ENCODE data around the gene MICB.

Gene MICB

DNA sequence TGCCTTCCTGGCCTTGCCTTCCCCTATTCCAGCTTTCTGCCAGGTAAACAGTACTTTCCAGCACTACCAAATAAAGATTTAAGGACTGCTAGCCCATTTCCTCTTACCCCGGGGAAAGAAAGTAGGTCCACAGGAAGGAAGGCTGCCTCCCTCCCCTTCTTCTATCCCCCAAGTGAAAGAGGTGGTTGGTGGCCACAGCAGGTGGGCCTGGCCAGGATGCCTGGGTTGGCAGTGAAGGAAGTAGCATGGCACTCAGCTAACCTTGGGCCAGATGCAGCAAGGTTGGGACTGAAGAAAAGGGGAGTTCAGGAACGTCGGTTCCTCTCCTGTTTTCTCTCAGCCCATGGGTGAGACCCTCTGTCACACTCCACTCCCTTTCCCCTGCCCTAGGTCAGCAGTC lies 58.4 kb downstream of the MICB start:
- no peak for ATAC-seq
- H3K36me3 Mint-ChIP-seq: peaks cover 56% of the 10 kb centered on the region
- H3K4me3 Mint-ChIP-seq: peak overlapping the region; percentile 32
- H3K4me1 Mint-ChIP-seq: peaks cover 53% of the 10 kb centered on the region
- H3K9me3 Mint-ChIP-seq: no peaks in the 10 kb centered on the region
- no peak for DNase-seq (ENCODE audit: low spot score in 2 of 2)
- peak overlapping the region; percentile 81 for H3K27ac Mint-ChIP-seq

DNA sequence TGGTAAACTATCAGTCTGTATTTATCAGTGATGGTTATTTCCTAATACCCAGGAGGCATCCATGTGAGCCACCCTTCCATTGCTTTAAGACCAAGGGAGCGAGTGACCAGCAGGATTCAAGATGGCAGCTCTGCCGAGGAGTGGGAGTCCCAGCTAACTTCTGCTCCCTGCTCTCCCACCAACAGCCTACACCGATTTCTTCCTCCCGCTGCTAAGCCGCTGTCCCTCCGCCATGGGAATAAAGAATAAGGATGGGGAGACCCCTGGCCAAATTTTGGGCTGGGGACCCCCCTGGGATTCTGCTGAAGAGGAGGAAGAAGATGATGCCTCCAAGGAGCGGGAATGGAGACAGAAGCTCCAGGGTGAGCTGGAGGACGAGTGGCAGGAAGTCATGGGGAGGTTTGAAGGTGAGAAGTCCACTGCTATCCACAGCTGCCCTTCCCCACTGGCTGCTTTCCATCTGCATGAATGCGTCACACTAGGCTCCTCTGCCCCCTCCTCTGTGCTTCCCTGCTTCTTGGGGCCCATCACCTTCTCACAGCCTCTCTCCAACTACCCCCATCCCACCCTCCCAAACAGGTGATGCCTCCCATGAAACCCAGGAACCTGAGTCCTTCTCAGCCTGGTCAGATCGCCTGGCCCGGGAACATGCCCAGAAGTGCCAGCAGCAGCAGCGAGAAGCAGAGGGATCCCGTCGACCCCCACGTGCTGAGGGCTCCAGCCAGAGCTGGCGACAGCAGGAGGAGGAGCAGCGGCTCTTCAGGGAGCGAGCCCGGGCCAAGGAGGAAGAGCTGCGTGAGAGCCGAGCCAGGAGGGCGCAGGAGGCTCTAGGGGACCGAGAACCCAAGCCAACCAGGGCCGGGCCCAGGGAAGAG lies 59.7 kb downstream of the MICB start:
- Mint-ChIP-seq H3K36me3 (peaks cover 62% of the 10 kb centered on the region), H3K9me3 (no peaks in the 10 kb centered on the region), H3K4me1 (peaks cover 60% of the 10 kb centered on the region), H3K4me3 (peak overlapping the region; percentile 79), H3K27ac (peak overlapping the region; percentile 96)
- DNase-seq (ENCODE audit: low spot score in 2 of 2): no peak
- ATAC-seq: no peak

DNA sequence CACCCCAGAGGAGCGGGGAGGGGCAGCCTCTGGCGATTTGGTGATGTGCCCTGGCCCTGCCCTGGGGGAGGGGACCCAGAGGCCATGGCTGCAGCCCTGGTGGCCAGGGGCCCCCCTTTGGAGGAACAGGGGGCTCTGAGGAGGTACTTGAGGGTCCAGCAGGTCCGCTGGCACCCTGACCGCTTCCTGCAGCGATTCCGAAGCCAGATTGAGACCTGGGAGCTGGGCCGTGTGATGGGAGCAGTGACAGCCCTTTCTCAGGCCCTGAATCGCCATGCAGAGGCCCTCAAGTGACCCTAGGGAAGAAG lies 60.3 kb downstream of the MICB start:
- no peak for DNase-seq (ENCODE audit: low spot score in 2 of 2)
- peak overlapping the region; percentile 96 for H3K27ac Mint-ChIP-seq
- peaks cover 62% of the 10 kb centered on the region for H3K36me3 Mint-ChIP-seq
- H3K4me3 Mint-ChIP-seq: peak overlapping the region; percentile 79
- ATAC-seq: no peak
- no peaks in the 10 kb centered on the region for H3K9me3 Mint-ChIP-seq
- peaks cover 66% of the 10 kb centered on the region for H3K4me1 Mint-ChIP-seq

DNA sequence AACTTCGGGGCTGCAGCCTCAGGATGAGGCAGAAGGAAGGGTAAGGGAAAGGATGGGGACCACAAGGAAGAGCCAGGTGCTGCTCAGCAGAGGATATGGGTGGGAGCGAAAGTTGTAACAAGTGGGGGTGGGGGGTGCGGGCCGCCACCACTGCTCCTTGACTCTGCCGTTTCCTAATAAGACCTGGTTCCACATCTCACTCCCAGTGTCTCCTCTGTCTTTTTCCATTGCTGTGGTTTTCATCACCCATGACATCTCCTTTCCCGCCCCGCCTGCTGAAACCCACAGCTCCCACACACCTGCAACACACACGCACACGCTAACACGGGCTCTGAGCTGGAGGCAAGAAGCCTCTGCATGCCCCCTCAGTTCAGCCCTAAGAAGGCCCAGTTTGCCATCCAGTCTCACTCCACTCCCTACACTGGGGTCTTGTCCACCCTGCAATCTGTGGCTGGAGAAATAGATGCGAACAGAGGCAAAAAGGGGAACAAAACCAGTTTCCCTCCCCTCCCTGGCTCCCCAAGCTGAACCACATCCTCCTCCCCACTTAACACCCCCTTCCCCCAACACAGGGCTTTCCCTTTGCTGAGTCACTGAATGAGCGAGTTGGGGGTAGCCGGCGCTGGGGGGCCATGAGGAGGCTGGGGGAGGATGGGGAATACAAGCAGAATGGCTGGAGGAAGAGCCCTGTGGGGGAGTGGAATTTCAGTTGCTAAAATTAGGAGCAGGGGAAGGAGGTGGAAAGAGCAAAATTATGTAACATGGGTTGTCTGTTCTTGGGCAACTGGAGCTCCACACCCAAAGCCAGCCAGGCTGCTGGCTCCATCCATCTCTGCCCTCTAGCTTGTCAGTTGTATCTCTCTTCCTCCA lies 60.9 kb downstream of the MICB start:
- peak; percentile 66 for ATAC-seq
- DNase-seq (ENCODE audit: low spot score in 2 of 2): peak in 1 of 2 donors; percentile 82
- Mint-ChIP-seq H3K36me3 (peaks cover 66% of the 10 kb centered on the region), H3K4me3 (peak overlapping the region; percentile 79), H3K27ac (peak overlapping the region; percentile 96), H3K9me3 (no peaks in the 10 kb centered on the region), H3K4me1 (peaks cover 71% of the 10 kb centered on the region)

DNA sequence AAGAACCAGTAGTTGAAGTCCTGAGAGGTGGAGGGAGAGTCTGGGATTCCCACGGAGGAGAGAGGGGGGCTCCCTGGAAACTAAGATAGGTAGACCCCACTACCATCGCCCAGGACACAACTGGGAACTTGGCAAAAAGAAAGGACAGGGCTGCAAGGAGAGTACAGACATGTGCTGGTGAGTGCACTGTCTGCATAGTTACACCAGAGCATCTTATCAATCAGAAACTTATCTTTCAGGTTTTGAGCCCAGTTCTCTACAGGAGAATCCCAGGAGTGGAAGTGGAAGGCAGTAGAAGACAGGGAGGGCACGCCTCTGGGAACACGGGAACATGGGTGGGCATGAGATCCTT lies 61.6 kb downstream of the MICB start:
- no peak for DNase-seq (ENCODE audit: low spot score in 2 of 2)
- no peaks in the 10 kb centered on the region for H3K9me3 Mint-ChIP-seq
- H3K4me1 Mint-ChIP-seq: peaks cover 76% of the 10 kb centered on the region

DNA sequence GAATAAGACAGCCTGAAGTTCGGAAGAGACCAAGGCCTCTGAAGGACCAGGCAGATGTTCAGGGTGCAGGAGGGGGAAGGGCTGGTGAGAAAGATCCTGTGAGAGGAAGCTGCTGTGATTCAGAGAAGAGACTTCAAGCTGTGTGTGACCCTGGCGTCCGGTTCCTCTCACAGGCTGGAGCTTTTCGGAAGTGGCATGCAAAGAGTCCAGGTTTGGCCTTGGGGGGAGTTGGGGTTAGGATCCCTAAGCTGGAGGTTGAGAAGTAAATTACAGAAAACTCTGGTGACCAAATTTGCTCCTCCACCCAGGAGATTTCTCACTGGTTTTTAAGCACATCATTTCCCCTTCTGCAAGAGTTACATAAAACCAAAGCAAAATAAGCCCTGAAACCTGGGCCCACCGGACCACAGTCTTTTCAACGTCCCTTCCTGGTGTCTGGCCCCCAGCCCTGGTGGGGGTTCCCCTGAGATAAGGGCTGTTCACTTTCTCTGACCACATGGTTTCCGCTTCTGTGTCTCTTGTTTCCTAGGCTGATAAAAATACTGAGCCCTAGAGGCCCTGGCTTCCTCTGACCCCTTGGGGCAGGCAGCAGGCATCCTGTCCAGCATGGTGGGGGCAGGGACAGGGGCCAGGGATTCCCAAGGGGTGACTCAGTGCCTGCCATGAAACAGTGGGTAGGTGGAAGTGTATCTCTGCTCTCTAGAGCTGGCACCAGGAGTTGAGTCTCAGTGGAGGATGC lies 62.2 kb downstream of the MICB start:
- ATAC-seq: peak; percentile 77
- peaks cover 81% of the 10 kb centered on the region for H3K4me1 Mint-ChIP-seq
- peak in 1 of 2 donors; percentile 84 for DNase-seq (ENCODE audit: low spot score in 2 of 2)
- H3K27ac Mint-ChIP-seq: peak overlapping the region; percentile 96
- peaks cover 56% of the 10 kb centered on the region for H3K36me3 Mint-ChIP-seq
- peak overlapping the region; percentile 79 for H3K4me3 Mint-ChIP-seq
- H3K9me3 Mint-ChIP-seq: no peaks in the 10 kb centered on the region

More for the DNA sequence above, 61.6 kb downstream of the MICB start:
- ATAC-seq: peak; percentile 52
- Mint-ChIP-seq H3K27ac (peak overlapping the region; percentile 96), H3K4me3 (peak overlapping the region; percentile 79), H3K36me3 (peaks cover 59% of the 10 kb centered on the region)

DNA sequence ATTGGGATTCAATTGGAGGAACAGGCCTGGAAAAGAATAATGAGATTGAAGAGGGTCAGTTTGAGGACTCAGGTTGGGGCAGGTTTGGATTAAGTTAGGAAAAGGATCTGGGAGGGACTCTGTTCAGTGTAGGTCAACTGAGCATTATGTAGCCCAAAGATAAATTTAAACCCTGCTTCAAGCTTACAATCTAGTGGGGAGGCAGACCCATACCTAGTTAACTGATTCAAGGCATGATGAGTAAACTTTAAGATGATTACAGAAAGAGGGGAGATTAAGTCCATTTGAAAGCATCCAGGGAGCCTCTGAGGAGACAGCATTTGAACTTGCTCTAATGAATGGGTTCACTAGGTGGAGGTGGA lies 62.7 kb downstream of the MICB start:
- peak overlapping the region; percentile 79 for H3K4me3 Mint-ChIP-seq
- peak overlapping the region; percentile 96 for H3K27ac Mint-ChIP-seq

More for the DNA sequence above, 62.7 kb downstream of the MICB start:
- peaks cover 56% of the 10 kb centered on the region for H3K36me3 Mint-ChIP-seq
- ATAC-seq (no peak), DNase-seq (ENCODE audit: low spot score in 2 of 2) (no peak)
- no peaks in the 10 kb centered on the region for H3K9me3 Mint-ChIP-seq
- H3K4me1 Mint-ChIP-seq: peaks cover 86% of the 10 kb centered on the region
